AG04450 (cell line): ENCODE results near the gene MALRD1. TPM values are rescaled to one million over a fixed set of nuclear protein-coding genes. Genes with fewer than 3 reads are reported as not detected.

Experiments
- CTCF ChIA-PET: fragments of 300-600, 350-600 bp; formaldehyde crosslinking; extraction: SDS; loops from one replicate; lab custom pipeline; 2022; ENCODE audit warnings: antibody characterized with exemption, inconsistent platforms; lab: Charles Lee
- POLR2A ChIA-PET: fragments of 350-600 bp; formaldehyde crosslinking; extraction: SDS; loops from one replicate; lab custom pipeline; 2021; ENCODE audit warnings: antibody characterized with exemption, inconsistent platforms; lab: Yijun Ruan, JAX
- DNase-seq: peaks from one replicate; pipeline ENCODE4 v3.0.0-alpha.2; 2011; ENCODE audit warnings: low read depth, low spot score
- H3K27ac ChIP-seq: one replicate; pipeline ENCODE4 v1.5.1; 2012; ENCODE audit warnings: low read depth, low read length, control low read depth
- H3K27me3 ChIP-seq: one replicate; pipeline ENCODE4 v1.6.0; 2012; ENCODE audit warnings: low read length; ENCODE audit not compliant: control insufficient read depth, insufficient read depth
- H3K4me3 ChIP-seq: 2 replicates; pipeline ENCODE4 v1.5.1; 2011; ENCODE audit warnings: mild to moderate bottlenecking, low read depth, low read length, control low read depth
- H3K9me3 ChIP-seq: 2 replicates; pipeline ENCODE4 v1.5.1; 2012; ENCODE audit warnings: low read length; ENCODE audit not compliant: control insufficient read depth, insufficient read depth
- polyA plus RNA-seq: library from polyadenylated mRNA; depleted of rRNA; stranded (reverse); fragments of >200 nt; gene quantifications from 2 replicates; pipeline ENCODE4 v1.2.3, GENCODE V29; 2011
- TF ChIP-seq, protein P1 (sequence below): IDR thresholded peaks from 2 replicates; pipeline ENCODE4 v1.5.1; 2011; ENCODE audit warnings: low read depth, low read length, control low read depth, inconsistent platforms

The MALRD1 gene
- polyA plus RNA-seq, 1 experiment, result 2.4 TPM

DNA sequence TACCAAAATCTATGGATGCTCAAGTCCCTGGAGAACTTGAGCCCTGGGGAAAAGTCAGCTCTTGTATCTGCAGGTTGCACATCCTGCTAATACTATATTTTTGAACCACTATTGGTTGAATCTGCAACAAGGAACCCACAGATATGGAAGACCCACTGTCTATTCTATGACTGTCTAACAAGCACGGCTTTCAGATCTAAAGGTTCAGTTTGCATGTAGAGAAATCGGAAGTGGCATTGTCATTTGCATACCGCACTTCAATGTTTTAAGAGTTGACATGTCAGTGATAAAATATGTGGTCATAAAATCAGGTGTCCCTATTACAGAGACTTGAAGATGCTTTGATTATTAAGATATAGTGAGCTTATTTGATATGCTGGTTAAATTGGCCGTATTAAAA lies 95.6 kb downstream of the MALRD1 start:
- Histone ChIP-seq H3K4me3 (no peak overlapping the region), H3K9me3 (no peaks in the 10 kb centered on the region), H3K27me3 (no peaks in the 10 kb centered on the region), H3K27ac (no peak overlapping the region)
- DNase-seq, result no peak
- ChIA-PET POLR2A (no interaction called here), CTCF (interaction anchor here (1.5 kb wide), 1 partner anchor 350 kb away, joined by 3 read pairs; no protein-coding TSS in a partner anchor)
- TF ChIP-seq, protein P1, sequence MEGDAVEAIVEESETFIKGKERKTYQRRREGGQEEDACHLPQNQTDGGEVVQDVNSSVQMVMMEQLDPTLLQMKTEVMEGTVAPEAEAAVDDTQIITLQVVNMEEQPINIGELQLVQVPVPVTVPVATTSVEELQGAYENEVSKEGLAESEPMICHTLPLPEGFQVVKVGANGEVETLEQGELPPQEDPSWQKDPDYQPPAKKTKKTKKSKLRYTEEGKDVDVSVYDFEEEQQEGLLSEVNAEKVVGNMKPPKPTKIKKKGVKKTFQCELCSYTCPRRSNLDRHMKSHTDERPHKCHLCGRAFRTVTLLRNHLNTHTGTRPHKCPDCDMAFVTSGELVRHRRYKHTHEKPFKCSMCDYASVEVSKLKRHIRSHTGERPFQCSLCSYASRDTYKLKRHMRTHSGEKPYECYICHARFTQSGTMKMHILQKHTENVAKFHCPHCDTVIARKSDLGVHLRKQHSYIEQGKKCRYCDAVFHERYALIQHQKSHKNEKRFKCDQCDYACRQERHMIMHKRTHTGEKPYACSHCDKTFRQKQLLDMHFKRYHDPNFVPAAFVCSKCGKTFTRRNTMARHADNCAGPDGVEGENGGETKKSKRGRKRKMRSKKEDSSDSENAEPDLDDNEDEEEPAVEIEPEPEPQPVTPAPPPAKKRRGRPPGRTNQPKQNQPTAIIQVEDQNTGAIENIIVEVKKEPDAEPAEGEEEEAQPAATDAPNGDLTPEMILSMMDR, result no peak

DNA sequence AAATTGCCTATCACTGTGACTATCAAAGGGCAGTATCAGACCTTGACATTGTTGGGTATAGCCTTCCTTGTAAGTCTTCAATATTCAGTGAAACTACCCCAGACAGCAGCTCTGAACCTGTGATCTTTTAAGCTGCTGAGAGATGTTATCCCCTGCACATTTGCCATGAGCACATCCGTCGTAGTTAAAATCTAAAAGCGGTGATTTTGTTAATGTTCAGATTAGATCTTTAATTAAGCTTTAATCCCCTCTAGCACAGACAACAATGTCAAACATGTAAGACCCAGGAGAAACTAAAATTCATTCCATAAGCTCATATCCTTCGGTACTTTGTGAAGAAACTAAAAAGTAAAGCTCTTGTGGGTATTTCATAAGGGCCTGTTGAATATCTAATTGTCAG lies 105.8 kb downstream of the MALRD1 start:
- Histone ChIP-seq H3K4me3 (no peak overlapping the region), H3K27me3 (no peaks in the 10 kb centered on the region), H3K9me3 (no peaks in the 10 kb centered on the region), H3K27ac (no peak overlapping the region)
- TF ChIP-seq, protein P1, result no peak
- POLR2A ChIA-PET, result no interaction called here
- no peak for DNase-seq
- CTCF ChIA-PET, result no interaction called here

DNA sequence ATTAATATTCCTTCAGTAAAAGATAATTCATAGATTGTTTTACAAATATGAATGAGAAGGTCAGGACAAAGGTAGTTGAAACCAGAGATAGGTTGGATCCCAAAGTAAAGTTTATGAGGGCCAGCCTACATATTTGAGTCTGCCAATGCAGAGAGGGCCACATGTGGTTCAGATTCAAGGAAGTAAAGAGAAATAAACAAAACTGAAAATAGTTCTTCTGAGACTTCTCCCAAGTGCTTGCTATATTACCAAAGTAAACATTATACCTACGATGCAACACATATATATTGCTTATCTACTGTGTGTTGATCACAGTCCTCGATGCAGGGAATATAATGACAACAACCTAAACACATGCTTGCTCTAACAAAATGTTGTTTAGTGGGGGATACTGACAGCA lies 109.8 kb downstream of the MALRD1 start:
- H3K4me3 ChIP-seq, result no peak overlapping the region
- TF ChIP-seq, protein P1, result no peak
- no peaks in the 10 kb centered on the region for H3K27me3 ChIP-seq
- H3K9me3 ChIP-seq, result no peaks in the 10 kb centered on the region
- no peak for DNase-seq
- CTCF ChIA-PET, result interaction anchor here (0.6 kb wide), 1 partner anchor 469 kb away, joined by 3 read pairs; no protein-coding TSS in a partner anchor
- POLR2A ChIA-PET, result no interaction called here
- H3K27ac ChIP-seq, result no peak overlapping the region

DNA sequence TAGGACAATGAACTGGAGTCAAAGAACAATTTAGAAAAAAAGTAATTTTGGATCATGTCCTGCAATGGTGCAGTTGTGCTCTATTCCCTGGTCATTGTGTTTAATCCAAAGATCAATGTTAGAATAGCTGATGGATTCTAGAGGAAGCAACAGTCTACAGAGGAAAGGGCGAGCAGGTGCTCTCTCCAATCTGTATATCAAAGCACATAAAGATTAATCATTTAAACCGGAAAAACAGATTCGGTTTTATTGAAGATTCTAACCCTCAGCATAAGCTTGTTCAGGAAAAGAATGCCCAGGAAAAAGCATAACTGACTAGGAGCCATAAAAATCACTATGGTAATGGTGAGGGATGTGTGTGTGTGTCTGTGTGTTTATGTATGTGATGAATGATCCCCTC lies 110.3 kb downstream of the MALRD1 start:
- no peaks in the 10 kb centered on the region for H3K9me3 ChIP-seq
- CTCF ChIA-PET, result interaction anchor here (0.6 to 1.6 kb wide), 2 partner anchors 9 to 470 kb away, joined by 3 to 5 read pairs; no protein-coding TSS in a partner anchor

DNA sequence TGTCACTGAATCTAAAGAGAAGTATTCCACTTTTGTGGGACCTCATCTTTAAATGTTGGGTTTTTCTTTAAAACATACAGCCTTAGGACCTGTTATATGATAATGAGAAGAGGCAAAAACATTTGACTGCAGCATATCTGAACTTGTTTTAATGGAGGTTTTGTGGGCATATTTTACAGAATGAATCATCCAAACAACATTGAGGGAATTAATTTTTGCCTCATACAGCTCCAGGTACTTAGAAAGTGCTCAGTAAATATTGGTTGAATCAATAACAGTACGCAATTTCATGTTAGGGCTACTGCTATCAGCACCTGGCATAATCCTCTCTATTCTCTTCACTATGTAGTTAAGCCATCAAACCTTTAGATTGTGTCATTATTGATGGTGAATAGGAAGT lies 115.9 kb downstream of the MALRD1 start:
- no peak overlapping the region for H3K27ac ChIP-seq
- ChIA-PET CTCF (no interaction called here), POLR2A (no interaction called here)
- no peak overlapping the region for H3K4me3 ChIP-seq
- no peaks in the 10 kb centered on the region for H3K27me3 ChIP-seq
- no peak for DNase-seq
- no peaks in the 10 kb centered on the region for H3K9me3 ChIP-seq
- TF ChIP-seq, protein P1, result no peak

More for the DNA sequence above, 110.3 kb downstream of the MALRD1 start:
- TF ChIP-seq, protein P1, result no peak
- POLR2A ChIA-PET, result interaction anchor here (0.7 kb wide), 1 partner anchor 27 kb away, joined by 3 read pairs; no protein-coding TSS in a partner anchor
- Histone ChIP-seq H3K4me3 (no peak overlapping the region), H3K27me3 (no peaks in the 10 kb centered on the region), H3K27ac (no peak overlapping the region)
- no peak for DNase-seq
